Measurements from ENCODE around the gene AMOTL1. TPM values are rescaled to one million over a fixed set of nuclear protein-coding genes. Genes with fewer than 3 reads are reported as not detected.

Gene AMOTL1
- total RNA-seq, 1 donor from 2014 or later, result 35.9 TPM

DNA sequence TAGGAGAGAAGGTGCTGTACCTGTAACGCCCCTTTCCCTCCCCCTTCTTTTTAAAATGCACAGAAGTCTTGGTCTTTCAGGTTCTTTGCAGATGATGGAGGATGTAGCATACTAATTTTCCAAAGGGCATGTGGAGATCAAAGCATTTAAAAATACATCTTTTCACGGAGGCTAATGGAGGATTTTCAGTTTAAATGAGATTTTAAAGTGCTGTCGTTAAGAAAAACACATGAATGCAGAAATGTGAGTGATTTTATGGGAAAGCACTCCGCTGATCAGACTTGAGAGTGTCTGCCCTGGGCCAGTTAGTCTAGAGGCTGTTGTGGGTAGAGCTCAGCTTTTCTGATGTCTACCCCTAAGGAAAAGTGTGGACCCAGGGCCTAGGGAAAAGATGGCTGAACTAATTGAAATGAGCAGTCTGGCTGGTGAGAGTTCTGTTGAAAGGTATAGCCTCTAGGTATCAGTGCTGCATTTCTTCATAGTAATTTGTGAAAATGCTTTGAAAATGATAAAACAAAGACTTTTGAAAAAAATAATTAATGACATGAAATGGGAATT is 2.5 kb downstream of the AMOTL1 start:
- H3K4me1 Mint-ChIP-seq (ENCODE audit: unreplicated experiment), result peaks cover 28% of the 10 kb centered on the region
- DNase-seq (ENCODE audit: low spot score), result no peak
- H3K36me3 Mint-ChIP-seq (ENCODE audit: low read depth, unreplicated experiment), result peaks cover 7% of the 10 kb centered on the region
- peaks cover 7% of the 10 kb centered on the region for H3K27me3 Mint-ChIP-seq (ENCODE audit: unreplicated experiment)
- H3K27ac Mint-ChIP-seq (ENCODE audit: unreplicated experiment), result no peak overlapping the region
- H3K9me3 Mint-ChIP-seq (ENCODE audit: unreplicated experiment), result no peaks in the 10 kb centered on the region
- peak overlapping the region; percentile 97 for H3K4me3 Mint-ChIP-seq (ENCODE audit: unreplicated experiment)
- TF ChIP-seq, protein P1, sequence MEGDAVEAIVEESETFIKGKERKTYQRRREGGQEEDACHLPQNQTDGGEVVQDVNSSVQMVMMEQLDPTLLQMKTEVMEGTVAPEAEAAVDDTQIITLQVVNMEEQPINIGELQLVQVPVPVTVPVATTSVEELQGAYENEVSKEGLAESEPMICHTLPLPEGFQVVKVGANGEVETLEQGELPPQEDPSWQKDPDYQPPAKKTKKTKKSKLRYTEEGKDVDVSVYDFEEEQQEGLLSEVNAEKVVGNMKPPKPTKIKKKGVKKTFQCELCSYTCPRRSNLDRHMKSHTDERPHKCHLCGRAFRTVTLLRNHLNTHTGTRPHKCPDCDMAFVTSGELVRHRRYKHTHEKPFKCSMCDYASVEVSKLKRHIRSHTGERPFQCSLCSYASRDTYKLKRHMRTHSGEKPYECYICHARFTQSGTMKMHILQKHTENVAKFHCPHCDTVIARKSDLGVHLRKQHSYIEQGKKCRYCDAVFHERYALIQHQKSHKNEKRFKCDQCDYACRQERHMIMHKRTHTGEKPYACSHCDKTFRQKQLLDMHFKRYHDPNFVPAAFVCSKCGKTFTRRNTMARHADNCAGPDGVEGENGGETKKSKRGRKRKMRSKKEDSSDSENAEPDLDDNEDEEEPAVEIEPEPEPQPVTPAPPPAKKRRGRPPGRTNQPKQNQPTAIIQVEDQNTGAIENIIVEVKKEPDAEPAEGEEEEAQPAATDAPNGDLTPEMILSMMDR (IDR thresholded peaks at IDR 0.05; ENCODE audit: unreplicated experiment), result no peak

- H3K9me3 Mint-ChIP-seq (ENCODE audit: unreplicated experiment), result no peaks in the 10 kb centered on the region
- H3K36me3 Mint-ChIP-seq (ENCODE audit: low read depth, unreplicated experiment), result peaks cover 7% of the 10 kb centered on the region
- no peak overlapping the region for H3K4me3 Mint-ChIP-seq (ENCODE audit: unreplicated experiment)
- peaks cover 7% of the 10 kb centered on the region for H3K27me3 Mint-ChIP-seq (ENCODE audit: unreplicated experiment)
- no peak overlapping the region for H3K27ac Mint-ChIP-seq (ENCODE audit: unreplicated experiment)
- peaks cover 33% of the 10 kb centered on the region for H3K4me1 Mint-ChIP-seq (ENCODE audit: unreplicated experiment)
- no peak for DNase-seq (ENCODE audit: low spot score)
- TF ChIP-seq, protein P1 (IDR thresholded peaks at IDR 0.05; ENCODE audit: unreplicated experiment), result no peak
Measured at GRCh38 chr11:94771390-94771789, 3.2 kb downstream of the AMOTL1 start.

DNA sequence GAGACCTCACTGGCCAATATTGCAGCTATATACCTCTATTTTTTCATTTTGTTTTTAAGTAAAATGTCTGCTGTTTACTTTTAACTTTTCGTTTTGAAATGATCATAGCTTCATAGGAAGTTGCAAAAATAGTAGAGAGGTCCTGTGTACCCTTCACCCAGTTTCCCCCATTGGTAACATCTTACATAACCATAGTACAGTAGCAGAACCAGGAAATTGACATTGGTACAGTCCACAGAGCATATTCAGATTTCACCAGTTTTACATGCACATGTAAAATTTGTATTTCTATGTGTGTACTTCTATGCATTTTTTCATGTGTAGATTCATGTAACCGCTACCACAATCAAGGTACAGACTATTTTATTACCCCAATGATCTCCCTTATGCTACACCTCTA is 3.8 kb downstream of the AMOTL1 start:
- Mint-ChIP-seq H3K4me1 (ENCODE audit: unreplicated experiment) (peaks cover 38% of the 10 kb centered on the region), H3K27me3 (ENCODE audit: unreplicated experiment) (peaks cover 7% of the 10 kb centered on the region), H3K27ac (ENCODE audit: unreplicated experiment) (no peak overlapping the region), H3K36me3 (ENCODE audit: low read depth, unreplicated experiment) (peaks cover 7% of the 10 kb centered on the region), H3K9me3 (ENCODE audit: unreplicated experiment) (no peaks in the 10 kb centered on the region), H3K4me3 (ENCODE audit: unreplicated experiment) (no peak overlapping the region)
- no peak for DNase-seq (ENCODE audit: low spot score)
- TF ChIP-seq, protein P1 (IDR thresholded peaks at IDR 0.05; ENCODE audit: unreplicated experiment), result no peak

GRCh38 chr11:94773842-94774241 is 5.7 kb downstream of the AMOTL1 start:
- Mint-ChIP-seq H3K27me3 (ENCODE audit: unreplicated experiment) (peaks cover 4% of the 10 kb centered on the region), H3K9me3 (ENCODE audit: unreplicated experiment) (no peaks in the 10 kb centered on the region), H3K4me3 (ENCODE audit: unreplicated experiment) (no peak overlapping the region), H3K4me1 (ENCODE audit: unreplicated experiment) (peaks cover 34% of the 10 kb centered on the region), H3K36me3 (ENCODE audit: low read depth, unreplicated experiment) (peaks cover 3% of the 10 kb centered on the region), H3K27ac (ENCODE audit: unreplicated experiment) (no peak overlapping the region)
- TF ChIP-seq, protein P1 (IDR thresholded peaks at IDR 0.05; ENCODE audit: unreplicated experiment), result no peak
- no peak for DNase-seq (ENCODE audit: low spot score)

DNA sequence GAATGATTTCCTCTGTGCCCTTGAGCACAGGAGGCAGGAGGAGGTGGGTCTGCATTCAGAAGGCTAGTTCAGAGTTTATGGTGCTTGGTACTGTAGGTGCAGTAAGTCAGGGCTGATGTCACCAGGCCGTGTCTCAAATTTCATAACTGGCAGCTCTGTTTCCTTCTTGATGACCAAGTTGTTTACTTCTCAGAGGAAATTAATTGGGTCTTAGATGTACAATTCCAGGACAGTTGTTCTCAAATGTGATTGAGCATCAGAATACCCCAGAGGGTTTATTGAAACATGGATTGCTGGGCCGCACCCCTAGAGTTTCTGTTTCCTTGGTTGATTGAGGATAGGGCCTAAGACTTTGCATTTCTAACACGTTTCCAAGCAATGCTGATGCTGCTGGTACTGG is 6.2 kb downstream of the AMOTL1 start:
- Mint-ChIP-seq H3K4me3 (ENCODE audit: unreplicated experiment) (no peak overlapping the region), H3K9me3 (ENCODE audit: unreplicated experiment) (no peaks in the 10 kb centered on the region), H3K27ac (ENCODE audit: unreplicated experiment) (no peak overlapping the region), H3K36me3 (ENCODE audit: low read depth, unreplicated experiment) (peaks cover 3% of the 10 kb centered on the region), H3K4me1 (ENCODE audit: unreplicated experiment) (peaks cover 34% of the 10 kb centered on the region), H3K27me3 (ENCODE audit: unreplicated experiment) (peaks cover 4% of the 10 kb centered on the region)
- TF ChIP-seq, protein P1 (IDR thresholded peaks at IDR 0.05; ENCODE audit: unreplicated experiment), result no peak
- DNase-seq (ENCODE audit: low spot score), result no peak
